ENCODE results near the gene NXNL2.

Gene NXNL2

GRCh38 chr9:88503845-88504764 lies 30.9 kb upstream of the NXNL2 start:
- H3K9ac ChIP-seq = no peak overlapping the region
- no peak overlapping the region for H2AFZ ChIP-seq (ENCODE audit: low read depth)
- no peaks in the 10 kb centered on the region for H3K4me1 ChIP-seq (ENCODE audit: low read depth, poor library complexity, severe bottlenecking)
- H3K36me3 ChIP-seq (ENCODE audit: insufficient read depth) = no peaks in the 10 kb centered on the region
- no peak overlapping the region for H3K4me3 ChIP-seq (IDR thresholded peaks at IDR 0.05; ENCODE audit: insufficient read depth, low read depth, low read length)
- no peaks in the 10 kb centered on the region for H4K20me1 ChIP-seq (ENCODE audit: insufficient read depth)
- no peak overlapping the region for H3K27ac ChIP-seq
- no peak overlapping the region for H3K4me2 ChIP-seq
- no peaks in the 10 kb centered on the region for H3K27me3 ChIP-seq (ENCODE audit: insufficient read depth, low read depth)
- no peaks in the 10 kb centered on the region for H3K79me2 ChIP-seq (ENCODE audit: insufficient read depth, low read depth)
- TF ChIP-seq, protein P1, sequence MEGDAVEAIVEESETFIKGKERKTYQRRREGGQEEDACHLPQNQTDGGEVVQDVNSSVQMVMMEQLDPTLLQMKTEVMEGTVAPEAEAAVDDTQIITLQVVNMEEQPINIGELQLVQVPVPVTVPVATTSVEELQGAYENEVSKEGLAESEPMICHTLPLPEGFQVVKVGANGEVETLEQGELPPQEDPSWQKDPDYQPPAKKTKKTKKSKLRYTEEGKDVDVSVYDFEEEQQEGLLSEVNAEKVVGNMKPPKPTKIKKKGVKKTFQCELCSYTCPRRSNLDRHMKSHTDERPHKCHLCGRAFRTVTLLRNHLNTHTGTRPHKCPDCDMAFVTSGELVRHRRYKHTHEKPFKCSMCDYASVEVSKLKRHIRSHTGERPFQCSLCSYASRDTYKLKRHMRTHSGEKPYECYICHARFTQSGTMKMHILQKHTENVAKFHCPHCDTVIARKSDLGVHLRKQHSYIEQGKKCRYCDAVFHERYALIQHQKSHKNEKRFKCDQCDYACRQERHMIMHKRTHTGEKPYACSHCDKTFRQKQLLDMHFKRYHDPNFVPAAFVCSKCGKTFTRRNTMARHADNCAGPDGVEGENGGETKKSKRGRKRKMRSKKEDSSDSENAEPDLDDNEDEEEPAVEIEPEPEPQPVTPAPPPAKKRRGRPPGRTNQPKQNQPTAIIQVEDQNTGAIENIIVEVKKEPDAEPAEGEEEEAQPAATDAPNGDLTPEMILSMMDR (conservative IDR thresholded peaks at IDR 0.05; ENCODE audit: low read depth, low read length) = no peak

- Histone ChIP-seq H3K27me3 (ENCODE audit: insufficient read depth, low read depth) (no peaks in the 10 kb centered on the region), H3K36me3 (ENCODE audit: insufficient read depth) (no peaks in the 10 kb centered on the region), H3K9ac (no peak overlapping the region), H3K4me3 (IDR thresholded peaks at IDR 0.05; ENCODE audit: insufficient read depth, low read depth, low read length) (no peak overlapping the region), H3K4me2 (no peak overlapping the region), H2AFZ (ENCODE audit: low read depth) (no peak overlapping the region), H3K79me2 (ENCODE audit: insufficient read depth, low read depth) (no peaks in the 10 kb centered on the region), H3K4me1 (ENCODE audit: low read depth, poor library complexity, severe bottlenecking) (no peaks in the 10 kb centered on the region), H4K20me1 (ENCODE audit: insufficient read depth) (no peaks in the 10 kb centered on the region), H3K27ac (no peak overlapping the region)
- TF ChIP-seq, protein P1 (conservative IDR thresholded peaks at IDR 0.05; ENCODE audit: low read depth, low read length) = no peak
Measured at GRCh38 chr9:88508326-88508725, 26.7 kb upstream of the NXNL2 start.

GRCh38 chr9:88511906-88512305 lies 23.1 kb upstream of the NXNL2 start:
- H3K27ac ChIP-seq = no peak overlapping the region
- H3K4me2 ChIP-seq = no peak overlapping the region
- no peaks in the 10 kb centered on the region for H3K27me3 ChIP-seq (ENCODE audit: insufficient read depth, low read depth)
- H3K4me1 ChIP-seq (ENCODE audit: low read depth, poor library complexity, severe bottlenecking) = no peaks in the 10 kb centered on the region
- no peak overlapping the region for H3K4me3 ChIP-seq (IDR thresholded peaks at IDR 0.05; ENCODE audit: insufficient read depth, low read depth, low read length)
- no peaks in the 10 kb centered on the region for H4K20me1 ChIP-seq (ENCODE audit: insufficient read depth)
- no peaks in the 10 kb centered on the region for H3K36me3 ChIP-seq (ENCODE audit: insufficient read depth)
- no peaks in the 10 kb centered on the region for H3K79me2 ChIP-seq (ENCODE audit: insufficient read depth, low read depth)
- no peak overlapping the region for H3K9ac ChIP-seq
- TF ChIP-seq, protein P1 (conservative IDR thresholded peaks at IDR 0.05; ENCODE audit: low read depth, low read length) = no peak
- H2AFZ ChIP-seq (ENCODE audit: low read depth) = no peak overlapping the region

- no peaks in the 10 kb centered on the region for H4K20me1 ChIP-seq (ENCODE audit: insufficient read depth)
- H3K4me2 ChIP-seq = no peak overlapping the region
- H3K27me3 ChIP-seq (ENCODE audit: insufficient read depth, low read depth) = no peaks in the 10 kb centered on the region
- no peak overlapping the region for H3K27ac ChIP-seq
- no peaks in the 10 kb centered on the region for H3K4me1 ChIP-seq (ENCODE audit: low read depth, poor library complexity, severe bottlenecking)
- H3K79me2 ChIP-seq (ENCODE audit: insufficient read depth, low read depth) = no peaks in the 10 kb centered on the region
- no peaks in the 10 kb centered on the region for H3K36me3 ChIP-seq (ENCODE audit: insufficient read depth)
- no peak overlapping the region for H3K4me3 ChIP-seq (IDR thresholded peaks at IDR 0.05; ENCODE audit: insufficient read depth, low read depth, low read length)
- no peak overlapping the region for H3K9ac ChIP-seq
- TF ChIP-seq, protein P1 (conservative IDR thresholded peaks at IDR 0.05; ENCODE audit: low read depth, low read length) = no peak
- no peak overlapping the region for H2AFZ ChIP-seq (ENCODE audit: low read depth)
Measured at GRCh38 chr9:88514247-88514646, 20.7 kb upstream of the NXNL2 start.

All from KMS-11 (cell line).